ENCODE data around the gene PTEN.
A peak's percentile ranks its signal among the peaks of the same experiment; 100 is the strongest.
"Not testable (repeated sequence)": the region's sequence is repeated elsewhere in the genome, so short reads cannot be mapped to it uniquely, and the experiment has no call there.

PTEN gene

DNA sequence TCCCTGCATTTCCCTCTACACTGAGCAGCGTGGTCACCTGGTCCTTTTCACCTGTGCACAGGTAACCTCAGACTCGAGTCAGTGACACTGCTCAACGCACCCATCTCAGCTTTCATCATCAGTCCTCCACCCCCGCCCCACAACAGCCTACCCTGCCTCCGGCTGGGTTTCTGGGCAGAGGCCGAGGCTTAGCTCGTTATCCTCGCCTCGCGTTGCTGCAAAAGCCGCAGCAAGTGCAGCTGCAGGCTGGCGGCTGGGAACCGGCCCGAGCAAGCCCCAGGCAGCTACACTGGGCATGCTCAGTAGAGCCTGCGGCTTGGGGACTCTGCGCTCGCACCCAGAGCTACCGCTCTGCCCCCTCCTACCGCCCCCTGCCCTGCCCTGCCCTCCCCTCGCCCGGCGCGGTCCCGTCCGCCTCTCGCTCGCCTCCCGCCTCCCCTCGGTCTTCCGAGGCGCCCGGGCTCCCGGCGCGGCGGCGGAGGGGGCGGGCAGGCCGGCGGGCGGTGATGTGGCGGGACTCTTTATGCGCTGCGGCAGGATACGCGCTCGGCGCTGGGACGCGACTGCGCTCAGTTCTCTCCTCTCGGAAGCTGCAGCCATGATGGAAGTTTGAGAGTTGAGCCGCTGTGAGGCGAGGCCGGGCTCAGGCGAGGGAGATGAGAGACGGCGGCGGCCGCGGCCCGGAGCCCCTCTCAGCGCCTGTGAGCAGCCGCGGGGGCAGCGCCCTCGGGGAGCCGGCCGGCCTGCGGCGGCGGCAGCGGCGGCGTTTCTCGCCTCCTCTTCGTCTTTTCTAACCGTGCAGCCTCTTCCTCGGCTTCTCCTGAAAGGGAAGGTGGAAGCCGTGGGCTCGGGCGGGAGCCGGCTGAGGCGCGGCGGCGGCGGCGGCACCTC, at the start of gene PTEN, which contains the start of gene KLLN:
TSS of gene PTEN (plus strand) at position 573 of the 891 bp plus-strand sequence. CDS start 845 bp downstream, outside the sequence.
TSS of gene KLLN (minus strand) at position 481 of the 891 bp plus-strand sequence. CDS start 1,046 bp downstream, outside the sequence.
- FAIRE-seq: peak; percentile 75
- peak; percentile 66 for DNase-seq (ENCODE audit: extremely low spot score, insufficient read length, low read depth)

GRCh38 chr10:87816163-87816897, 47.1 kb upstream of the PTEN start:
- DNase-seq (ENCODE audit: extremely low spot score, insufficient read length, low read depth): no peak
- peak; percentile 66 for FAIRE-seq

- FAIRE-seq (no peak), DNase-seq (ENCODE audit: extremely low spot score, insufficient read length, low read depth) (no peak)
Observed at GRCh38 chr10:87816898-87817608, 46.4 kb upstream of the PTEN start.

GRCh38 chr10:87817609-87818504, 45.6 kb upstream of the PTEN start, which contains the start of gene ATAD1:
ATAD1 (minus strand) TSS chr10:87818226; CDS start chr10:87814599, 3,627 bp downstream.
- peak; percentile 75 for DNase-seq (ENCODE audit: extremely low spot score, insufficient read length, low read depth)
- peak; percentile 99 for FAIRE-seq

DNA sequence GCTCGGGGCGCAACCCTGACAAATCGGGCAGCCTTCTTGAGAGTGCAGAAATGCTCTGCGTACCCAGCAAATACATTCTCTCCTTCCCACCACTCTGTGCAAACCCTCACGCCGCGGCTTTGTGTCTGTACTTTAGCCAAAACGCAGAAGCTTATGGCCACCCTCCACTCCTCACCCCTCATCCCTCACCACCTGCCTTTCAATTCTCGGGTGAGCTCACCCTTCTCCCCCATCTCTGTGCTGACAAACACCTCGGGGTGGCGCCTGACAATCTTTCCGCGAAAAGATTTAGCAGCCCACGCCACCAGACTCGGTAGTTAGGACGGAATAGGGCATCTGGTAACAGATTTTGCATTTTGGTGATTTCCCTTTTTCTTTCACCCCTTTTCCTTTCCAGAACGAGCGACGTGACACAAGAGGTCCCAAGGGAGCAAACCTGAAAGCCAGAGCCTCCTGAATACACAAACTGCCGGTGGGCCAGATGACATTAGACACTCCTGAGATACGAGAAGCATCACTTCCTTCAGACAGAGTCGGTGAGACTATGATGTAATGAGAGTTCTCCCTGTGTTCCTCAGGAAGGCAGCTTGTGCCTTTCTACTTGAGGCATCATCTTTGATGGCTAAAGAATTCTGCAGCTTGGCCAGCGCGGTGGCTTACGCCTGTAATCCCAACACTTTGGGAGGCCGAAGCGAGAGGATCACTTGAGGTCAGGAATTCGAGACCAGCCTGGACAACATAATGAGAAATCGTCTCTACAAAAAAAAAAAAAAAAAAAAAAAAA, 44.7 kb upstream of the PTEN start:
- FAIRE-seq (no peak), DNase-seq (ENCODE audit: extremely low spot score, insufficient read length, low read depth) (no peak)

GRCh38 chr10:87819289-87819585, 44.2 kb upstream of the PTEN start:
- no peak for DNase-seq (ENCODE audit: extremely low spot score, insufficient read length, low read depth)
- FAIRE-seq: peak; percentile 53

DNA sequence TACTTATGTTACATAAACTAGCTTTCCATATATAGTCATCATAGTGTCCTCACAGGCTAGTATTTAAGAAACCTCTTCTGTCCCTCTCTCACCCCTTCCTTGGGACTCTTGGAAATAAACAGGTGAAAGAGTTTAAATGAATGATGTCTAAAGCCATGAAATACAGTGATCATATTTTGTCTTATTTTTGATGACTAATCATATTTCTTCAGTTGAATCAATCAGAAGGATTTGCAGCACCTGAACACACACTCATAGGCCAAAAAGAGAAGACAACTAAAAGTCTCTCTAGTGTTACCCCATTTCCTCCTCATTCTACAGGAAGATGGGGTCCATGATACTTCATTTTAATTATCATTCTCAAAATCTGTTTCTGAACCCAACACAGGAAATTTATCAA, 36.8 kb upstream of the PTEN start:
- no peak for FAIRE-seq
- no peak for DNase-seq (ENCODE audit: extremely low spot score, insufficient read length, low read depth)

- peak; percentile 48 for FAIRE-seq
- no peak for DNase-seq (ENCODE audit: extremely low spot score, insufficient read length, low read depth)
Observed at GRCh38 chr10:87827681-87828080, 35.7 kb upstream of the PTEN start.

- not testable (repeated sequence) for DNase-seq (ENCODE audit: extremely low spot score, insufficient read length, low read depth); FAIRE-seq
Observed at GRCh38 chr10:87829051-87829450, 34.4 kb upstream of the PTEN start.

DNA sequence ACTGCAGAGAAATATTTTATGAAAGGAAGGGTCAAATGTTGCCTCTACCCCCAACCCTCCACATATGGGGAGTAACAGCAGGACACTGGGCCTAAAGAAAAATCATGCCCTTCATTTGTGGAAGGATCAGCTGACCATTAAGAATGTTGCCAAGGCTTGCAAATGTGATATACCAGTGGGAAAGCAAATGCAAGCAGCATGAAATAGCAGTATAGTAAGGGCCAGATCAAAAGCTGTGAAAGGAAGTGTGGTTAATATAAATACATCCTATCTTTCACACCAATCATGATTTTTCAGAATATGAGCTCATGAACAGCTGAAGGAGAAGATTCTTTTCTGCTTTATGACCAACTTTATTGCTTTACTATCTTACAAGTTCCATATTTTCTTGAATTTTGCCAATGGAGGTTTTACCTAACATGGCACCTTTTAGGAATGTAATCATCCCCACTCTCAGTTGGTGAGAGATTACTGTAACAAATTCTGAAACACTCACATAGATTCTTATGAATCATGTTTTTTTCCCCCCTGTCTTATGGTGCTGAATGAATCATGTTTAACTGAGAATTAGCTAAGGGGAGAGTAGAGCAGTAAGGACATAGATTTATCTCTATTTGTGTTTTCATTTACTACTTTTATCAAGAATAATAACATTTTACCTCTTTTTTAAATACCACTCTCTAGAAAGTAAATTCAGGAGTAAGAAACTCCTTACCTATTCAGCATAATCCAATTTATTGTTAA, 33.3 kb upstream of the PTEN start:
- FAIRE-seq: no peak
- DNase-seq (ENCODE audit: extremely low spot score, insufficient read length, low read depth): no peak

DNA sequence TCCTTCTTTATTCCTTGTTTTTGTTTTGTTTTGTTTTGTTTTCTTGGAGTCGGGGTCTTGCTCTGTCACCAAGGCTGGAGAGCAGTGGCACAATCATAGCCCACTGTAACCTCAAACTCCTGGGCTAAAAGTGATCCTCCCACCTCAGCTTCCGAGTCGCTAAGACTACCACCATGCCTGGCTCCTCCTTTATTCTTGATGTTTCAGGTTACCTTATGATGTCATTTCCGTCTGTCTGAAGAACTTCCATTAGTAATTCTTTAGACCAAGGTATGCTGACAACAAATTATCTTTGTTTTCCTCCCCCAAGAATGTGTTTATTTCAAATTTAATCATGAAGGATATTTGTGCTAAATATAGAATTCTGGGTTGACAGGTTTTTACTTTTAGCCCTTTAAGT, 27.3 kb upstream of the PTEN start:
- DNase-seq (ENCODE audit: extremely low spot score, insufficient read length, low read depth) (no peak), FAIRE-seq (no peak)

DNA sequence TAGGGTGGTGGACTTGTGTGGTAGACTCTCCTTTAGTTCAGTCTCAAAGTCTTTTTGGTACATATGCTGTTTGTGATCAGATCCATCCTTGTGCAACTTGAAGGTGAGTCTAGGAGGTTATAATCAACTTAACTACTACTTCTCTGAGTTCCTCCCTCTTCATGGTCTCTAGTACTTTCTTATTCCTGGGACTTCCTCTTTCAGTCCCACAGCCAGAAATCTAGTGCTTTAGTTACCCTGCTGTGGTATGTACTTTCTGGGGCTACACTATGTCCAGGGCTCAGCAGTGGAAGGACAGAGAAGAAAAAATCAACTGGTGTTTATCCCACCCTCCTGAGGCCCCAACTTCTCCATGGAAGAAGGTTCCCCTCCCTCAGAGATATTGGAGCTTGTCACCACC, 26.0 kb upstream of the PTEN start:
- no peak for DNase-seq (ENCODE audit: extremely low spot score, insufficient read length, low read depth)
- peak; percentile 73 for FAIRE-seq

DNA sequence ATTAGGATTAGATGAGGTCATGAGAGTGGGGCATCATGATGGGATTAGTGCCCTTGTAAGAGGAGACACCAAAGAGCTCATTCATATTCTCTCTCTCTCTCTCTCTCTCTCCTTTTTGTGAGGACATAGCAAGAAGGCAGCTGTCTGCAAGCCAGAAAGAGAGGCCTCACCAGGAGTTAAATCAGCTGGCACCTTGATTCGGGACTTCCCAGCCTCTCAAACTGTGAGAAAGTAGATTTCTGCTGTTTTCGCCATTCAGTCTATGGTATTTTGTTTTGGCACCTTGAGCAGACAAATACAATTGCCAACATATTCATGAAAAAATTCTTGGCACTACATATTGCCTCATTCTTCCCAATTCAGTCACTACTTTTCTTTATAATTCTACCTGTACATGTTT, 24.8 kb upstream of the PTEN start:
- FAIRE-seq (peak; percentile 56), DNase-seq (ENCODE audit: extremely low spot score, insufficient read length, low read depth) (no peak)

- DNase-seq (ENCODE audit: extremely low spot score, insufficient read length, low read depth): no peak
- no peak for FAIRE-seq
Observed at GRCh38 chr10:87841186-87841585, 22.2 kb upstream of the PTEN start.

GRCh38 chr10:87842220-87842641, 21.2 kb upstream of the PTEN start:
- no peak for FAIRE-seq
- DNase-seq (ENCODE audit: extremely low spot score, insufficient read length, low read depth): no peak

- DNase-seq (ENCODE audit: extremely low spot score, insufficient read length, low read depth) (no peak), FAIRE-seq (no peak)
Observed at GRCh38 chr10:87842776-87843497, 20.5 kb upstream of the PTEN start.

DNA sequence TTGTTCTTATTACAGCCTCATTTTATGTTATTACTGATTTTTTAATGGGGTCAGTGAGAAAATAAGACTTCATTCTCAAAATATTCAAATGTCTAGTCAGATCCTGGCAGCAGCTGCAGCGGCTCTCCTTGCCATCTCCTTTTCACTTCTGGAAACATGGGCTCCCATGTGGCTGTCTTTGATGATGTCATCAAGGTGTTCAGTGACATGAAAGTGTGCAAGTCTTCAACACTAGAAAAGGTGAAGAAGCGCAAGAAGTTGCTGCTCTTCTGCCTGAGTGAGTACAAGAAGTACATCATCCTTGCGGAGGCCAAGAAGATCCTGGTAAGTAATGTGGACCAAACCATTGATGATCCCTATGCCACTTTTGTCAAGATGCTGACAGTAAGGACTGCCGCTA, 19.7 kb upstream of the PTEN start:
- no peak for FAIRE-seq
- DNase-seq (ENCODE audit: extremely low spot score, insufficient read length, low read depth): no peak
